Measurements from ENCODE around the gene DUSP7. TPM values are rescaled to one million over a fixed set of nuclear protein-coding genes. Genes with fewer than 3 reads are reported as not detected.

DUSP7 gene
- total and polyA plus RNA-seq, 9 of the 15 experiments (the other 6 are each of a cell fraction or from before 2014, with no cell fraction given): 0.45 to 15.8 (median 8.2) TPM

DNA sequence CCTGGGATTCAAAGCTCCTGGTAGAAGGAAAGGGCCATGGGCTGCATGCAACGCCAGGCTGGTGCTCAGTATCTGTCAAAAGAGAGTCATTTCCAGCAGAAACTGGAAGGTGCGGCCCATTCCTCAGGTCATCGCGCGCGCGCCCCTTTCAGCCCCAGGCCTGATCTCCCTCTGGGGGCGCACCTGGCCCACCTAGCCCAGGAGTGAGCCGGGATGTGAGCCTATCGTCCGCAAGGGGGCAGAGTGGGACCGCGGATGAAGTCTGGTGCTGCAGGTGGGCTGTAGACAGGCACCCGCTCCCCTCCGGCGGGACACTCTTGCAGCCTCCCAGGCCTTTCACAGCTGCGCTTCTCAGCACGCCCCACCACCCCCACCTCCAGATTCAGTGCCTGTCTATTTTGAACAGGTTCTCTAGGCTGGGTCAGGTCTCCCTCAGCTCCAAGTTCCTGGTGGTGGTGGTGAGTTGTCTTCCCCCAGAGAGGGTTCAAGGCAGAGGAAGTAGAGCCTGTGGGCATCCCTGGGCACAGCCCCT, 54.9 kb downstream of the DUSP7 start (continued):
- TF ChIP-seq, protein P1, sequence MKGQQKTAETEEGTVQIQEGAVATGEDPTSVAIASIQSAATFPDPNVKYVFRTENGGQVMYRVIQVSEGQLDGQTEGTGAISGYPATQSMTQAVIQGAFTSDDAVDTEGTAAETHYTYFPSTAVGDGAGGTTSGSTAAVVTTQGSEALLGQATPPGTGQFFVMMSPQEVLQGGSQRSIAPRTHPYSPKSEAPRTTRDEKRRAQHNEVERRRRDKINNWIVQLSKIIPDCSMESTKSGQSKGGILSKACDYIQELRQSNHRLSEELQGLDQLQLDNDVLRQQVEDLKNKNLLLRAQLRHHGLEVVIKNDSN (CRISPR knock-in tag; IDR thresholded peaks at IDR 0.05): no peak
- no peak for TF ChIP-seq PCBP2 (IDR thresholded peaks at IDR 0.05; ENCODE audit: low read depth, low read length, poor library complexity, severe bottlenecking)
- TF ChIP-seq TAF1 (IDR thresholded peaks at IDR 0.05; ENCODE audit: control insufficient read depth, extremely low read depth, insufficient read depth, low read length, severe bottlenecking): no peak
- TF ChIP-seq ZSCAN29 (IDR thresholded peaks at IDR 0.05): no peak
- TF ChIP-seq, protein P2, sequence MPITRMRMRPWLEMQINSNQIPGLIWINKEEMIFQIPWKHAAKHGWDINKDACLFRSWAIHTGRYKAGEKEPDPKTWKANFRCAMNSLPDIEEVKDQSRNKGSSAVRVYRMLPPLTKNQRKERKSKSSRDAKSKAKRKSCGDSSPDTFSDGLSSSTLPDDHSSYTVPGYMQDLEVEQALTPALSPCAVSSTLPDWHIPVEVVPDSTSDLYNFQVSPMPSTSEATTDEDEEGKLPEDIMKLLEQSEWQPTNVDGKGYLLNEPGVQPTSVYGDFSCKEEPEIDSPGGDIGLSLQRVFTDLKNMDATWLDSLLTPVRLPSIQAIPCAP (CRISPR knock-in tag; IDR thresholded peaks at IDR 0.05; ENCODE audit: borderline replicate concordance): no peak
- TF ChIP-seq ZNF592 (IDR thresholded peaks at IDR 0.05): no peak
- TF ChIP-seq STAG1 (CRISPR knock-in tag; IDR thresholded peaks at IDR 0.05; ENCODE audit: borderline replicate concordance): peak; percentile 78; the same call in 1 of the 2 replicates
- TF ChIP-seq FOS (IDR thresholded peaks at IDR 0.05; ENCODE audit: extremely low read depth, insufficient read length): no peak
- no peak for TF ChIP-seq HSF4 (CRISPR knock-in tag; IDR thresholded peaks at IDR 0.05; ENCODE audit: borderline replicate concordance)
- TF ChIP-seq RB1 (IDR thresholded peaks at IDR 0.05; ENCODE audit: low read depth): peak; percentile 56; the same call in 1 of the 2 replicates
- no peak for TF ChIP-seq ZNF551 (CRISPR knock-in tag; IDR thresholded peaks at IDR 0.05)
- peak; percentile 86 for TF ChIP-seq SMC3 (conservative IDR thresholded peaks at IDR 0.05; ENCODE audit: insufficient read depth, low read depth, low read length)
- TF ChIP-seq, protein P3, sequence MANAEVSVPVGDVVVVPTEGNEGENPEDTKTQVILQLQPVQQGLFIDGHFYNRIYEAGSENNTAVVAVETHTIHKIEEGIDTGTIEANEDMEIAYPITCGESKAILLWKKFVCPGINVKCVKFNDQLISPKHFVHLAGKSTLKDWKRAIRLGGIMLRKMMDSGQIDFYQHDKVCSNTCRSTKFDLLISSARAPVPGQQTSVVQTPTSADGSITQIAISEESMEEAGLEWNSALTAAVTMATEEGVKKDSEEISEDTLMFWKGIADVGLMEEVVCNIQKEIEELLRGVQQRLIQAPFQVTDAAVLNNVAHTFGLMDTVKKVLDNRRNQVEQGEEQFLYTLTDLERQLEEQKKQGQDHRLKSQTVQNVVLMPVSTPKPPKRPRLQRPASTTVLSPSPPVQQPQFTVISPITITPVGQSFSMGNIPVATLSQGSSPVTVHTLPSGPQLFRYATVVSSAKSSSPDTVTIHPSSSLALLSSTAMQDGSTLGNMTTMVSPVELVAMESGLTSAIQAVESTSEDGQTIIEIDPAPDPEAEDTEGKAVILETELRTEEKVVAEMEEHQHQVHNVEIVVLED (CRISPR knock-in tag; IDR thresholded peaks at IDR 0.05): no peak
- no peak for TF ChIP-seq ATF1 (CRISPR knock-in tag; IDR thresholded peaks at IDR 0.05)
- TF ChIP-seq ATF1 (tag; IDR thresholded peaks at IDR 0.05): no peak
- TF ChIP-seq, protein P4, sequence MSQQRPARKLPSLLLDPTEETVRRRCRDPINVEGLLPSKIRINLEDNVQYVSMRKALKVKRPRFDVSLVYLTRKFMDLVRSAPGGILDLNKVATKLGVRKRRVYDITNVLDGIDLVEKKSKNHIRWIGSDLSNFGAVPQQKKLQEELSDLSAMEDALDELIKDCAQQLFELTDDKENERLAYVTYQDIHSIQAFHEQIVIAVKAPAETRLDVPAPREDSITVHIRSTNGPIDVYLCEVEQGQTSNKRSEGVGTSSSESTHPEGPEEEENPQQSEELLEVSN (IDR thresholded peaks at IDR 0.05; ENCODE audit: borderline replicate concordance in 1 of 2, extremely low read depth in 1 of 2, insufficient read depth in 1 of 2, insufficient read length in 1 of 2, low read depth in 1 of 2, low read length in 1 of 2, poor library complexity in 1 of 2, severe bottlenecking in 1 of 2): no peak
- TF ChIP-seq RFX1 (IDR thresholded peaks at IDR 0.05): no peak
- TF ChIP-seq PURB (CRISPR knock-in tag; IDR thresholded peaks at IDR 0.05; ENCODE audit: low read depth): no peak
